ENCODE measurements around the gene GARIN5A. TPM values are rescaled to one million over a fixed set of nuclear protein-coding genes. Genes with fewer than 3 reads are reported as not detected.
A peak's percentile ranks its signal among the peaks of the same experiment; 100 is the strongest.

Gene GARIN5A
- total RNA-seq, 1 donor from 2014 or later = 1.1 TPM

GRCh38 chr19:50513746-50514345, 37.2 kb upstream of the GARIN5A start, which contains the start of gene ASPDH:
ASPDH (minus strand) TSS chr19:50513913; CDS start chr19:50513823, 90 bp downstream.
- no peak for TF ChIP-seq CTCF (conservative IDR thresholded peaks at IDR 0.05)
- no peaks in the 10 kb centered on the region for H3K9me3 Mint-ChIP-seq
- peaks cover 38% of the 10 kb centered on the region for H3K4me1 Mint-ChIP-seq
- peaks cover 4% of the 10 kb centered on the region for H3K36me3 Mint-ChIP-seq (ENCODE audit: low read depth)
- H3K27me3 Mint-ChIP-seq (ENCODE audit: low read depth) = peaks cover 8% of the 10 kb centered on the region
- peak within 1 kb of the TSS; percentile 64 for H3K4me3 Mint-ChIP-seq
- DNase-seq (ENCODE audit: low read depth, low spot score) = no peak
- peak within 1 kb of the TSS; percentile 90 for H3K27ac Mint-ChIP-seq (ENCODE audit: unreplicated experiment)

GRCh38 chr19:50512999-50513745, 36.5 kb upstream of the GARIN5A start:
- Mint-ChIP-seq H3K9me3 (no peaks in the 10 kb centered on the region), H3K36me3 (ENCODE audit: low read depth) (no peaks in the 10 kb centered on the region), H3K4me3 (peak overlapping the region; percentile 23), H3K4me1 (peaks cover 45% of the 10 kb centered on the region), H3K27me3 (ENCODE audit: low read depth) (peaks cover 8% of the 10 kb centered on the region), H3K27ac (ENCODE audit: unreplicated experiment) (peak overlapping the region; percentile 84)
- DNase-seq (ENCODE audit: low read depth, low spot score) = no peak
- TF ChIP-seq CTCF (conservative IDR thresholded peaks at IDR 0.05) = no peak

- no peaks in the 10 kb centered on the region for H3K9me3 Mint-ChIP-seq
- no peak for TF ChIP-seq CTCF (conservative IDR thresholded peaks at IDR 0.05)
- H3K27me3 Mint-ChIP-seq (ENCODE audit: low read depth) = peaks cover 8% of the 10 kb centered on the region
- no peak overlapping the region for H3K27ac Mint-ChIP-seq (ENCODE audit: unreplicated experiment)
- H3K4me3 Mint-ChIP-seq = no peak overlapping the region
- DNase-seq (ENCODE audit: low read depth, low spot score) = no peak
- H3K4me1 Mint-ChIP-seq = peaks cover 47% of the 10 kb centered on the region
- H3K36me3 Mint-ChIP-seq (ENCODE audit: low read depth) = no peaks in the 10 kb centered on the region
These were observed 35.7 kb upstream of the GARIN5A start for GRCh38 chr19:50512112-50512998.

GRCh38 chr19:50511069-50511822, 34.6 kb upstream of the GARIN5A start, which contains the start of gene JOSD2:
JOSD2 (minus strand) TSS chr19:50511191; CDS start chr19:50510431, 760 bp downstream.
- Mint-ChIP-seq H3K36me3 (ENCODE audit: low read depth) (no peaks in the 10 kb centered on the region), H3K27me3 (ENCODE audit: low read depth) (peaks cover 8% of the 10 kb centered on the region), H3K4me3 (peak within 1 kb of the TSS; percentile 95), H3K9me3 (no peaks in the 10 kb centered on the region), H3K4me1 (peaks cover 47% of the 10 kb centered on the region), H3K27ac (ENCODE audit: unreplicated experiment) (peak within 1 kb of the TSS; percentile 100)
- peak; percentile 90 for DNase-seq (ENCODE audit: low read depth, low spot score)
- no peak for TF ChIP-seq CTCF (conservative IDR thresholded peaks at IDR 0.05)

GRCh38 chr19:50510700-50511068, 34.0 kb upstream of the GARIN5A start:
- Mint-ChIP-seq H3K9me3 (no peaks in the 10 kb centered on the region), H3K4me1 (peaks cover 47% of the 10 kb centered on the region), H3K36me3 (ENCODE audit: low read depth) (no peaks in the 10 kb centered on the region), H3K27ac (ENCODE audit: unreplicated experiment) (peak overlapping the region; percentile 95), H3K4me3 (peak overlapping the region; percentile 95), H3K27me3 (ENCODE audit: low read depth) (peaks cover 8% of the 10 kb centered on the region)
- no peak for TF ChIP-seq CTCF (conservative IDR thresholded peaks at IDR 0.05)
- DNase-seq (ENCODE audit: low read depth, low spot score) = no peak
